Muscle layer of colon (tissue), 2 donors: ENCODE results near the gene CXCL1.

Source experiments
- H3K27ac ChIP-seq: one replicate; pipeline ENCODE4 v1.7.0; 2013; ENCODE audit warnings: low read depth, mild to moderate bottlenecking, low read length, moderate library complexity
- H3K27me3 ChIP-seq, 2 donors: one replicate each; pipeline ENCODE4 v1.7.0; 2013; ENCODE audit warnings: low read length in 2 of 2, mild to moderate bottlenecking in 2 of 2; ENCODE audit not compliant: insufficient read depth in 2 of 2, control insufficient read depth in 1 of 2
- H3K36me3 ChIP-seq: one replicate; pipeline ENCODE4 v1.7.0; 2013; ENCODE audit warnings: mild to moderate bottlenecking, low read length; ENCODE audit not compliant: insufficient read depth
- H3K4me1 ChIP-seq: one replicate; pipeline ENCODE4 v1.7.0; 2013; ENCODE audit warnings: mild to moderate bottlenecking, low read length; ENCODE audit not compliant: insufficient read depth
- H3K4me3 ChIP-seq, 2 donors: one replicate each; pipeline ENCODE4 v1.7.0; 2013; ENCODE audit warnings: low read length in 2 of 2, low read depth in 1 of 2, mild to moderate bottlenecking in 1 of 2, moderate library complexity in 1 of 2
- H3K9ac ChIP-seq: one replicate; pipeline ENCODE4 v1.7.0; 2013; ENCODE audit warnings: low read length
- H3K9me3 ChIP-seq: one replicate; pipeline ENCODE4 v1.7.0; 2013; ENCODE audit warnings: mild to moderate bottlenecking, low read length
- donor health status: abdominal sarcoma.
- donor health status: Adenocarcinoma of cecum.

Gene CXCL1

GRCh38 chr4:73902038-73902637, 32.9 kb downstream of the CXCL1 start:
- no peak overlapping the region for H3K27ac ChIP-seq

GRCh38 chr4:73902817-73903547, 33.8 kb downstream of the CXCL1 start:
- no peaks in the 10 kb centered on the region for H3K36me3 ChIP-seq
- no peak overlapping the region for H3K9ac ChIP-seq
- H3K27me3 ChIP-seq: no peaks in the 10 kb centered on the region
- H3K27ac ChIP-seq: no peak overlapping the region
- H3K4me3 ChIP-seq: no peak overlapping the region
- no peaks in the 10 kb centered on the region for H3K4me1 ChIP-seq
- no peaks in the 10 kb centered on the region for H3K9me3 ChIP-seq

More at GRCh38 chr4:73902038-73902637, 32.9 kb downstream of the CXCL1 start:
- no peaks in the 10 kb centered on the region for H3K36me3 ChIP-seq
- no peak overlapping the region for H3K4me3 ChIP-seq
- no peak overlapping the region for H3K9ac ChIP-seq
- no peaks in the 10 kb centered on the region for H3K4me1 ChIP-seq
- H3K27me3 ChIP-seq: no peaks in the 10 kb centered on the region
- H3K9me3 ChIP-seq: no peaks in the 10 kb centered on the region

- no peaks in the 10 kb centered on the region for H3K36me3 ChIP-seq
- no peak overlapping the region for H3K9ac ChIP-seq
- H3K4me1 ChIP-seq: no peaks in the 10 kb centered on the region
- H3K4me3 ChIP-seq: no peak overlapping the region
- no peaks in the 10 kb centered on the region for H3K9me3 ChIP-seq
- H3K27me3 ChIP-seq: no peaks in the 10 kb centered on the region
- H3K27ac ChIP-seq: no peak overlapping the region
Measured at GRCh38 chr4:73904491-73904890, 35.3 kb downstream of the CXCL1 start.

GRCh38 chr4:73908965-73909364, 39.8 kb downstream of the CXCL1 start:
- H3K9ac ChIP-seq: no peak overlapping the region
- H3K4me3 ChIP-seq: no peak overlapping the region
- H3K27me3 ChIP-seq: no peaks in the 10 kb centered on the region
- no peaks in the 10 kb centered on the region for H3K36me3 ChIP-seq
- no peaks in the 10 kb centered on the region for H3K9me3 ChIP-seq
- H3K4me1 ChIP-seq: peaks cover 7% of the 10 kb centered on the region
- no peak overlapping the region for H3K27ac ChIP-seq

GRCh38 chr4:73911746-73912145, 42.6 kb downstream of the CXCL1 start:
- Histone ChIP-seq H3K9ac (no peak overlapping the region), H3K36me3 (no peaks in the 10 kb centered on the region), H3K27me3 (no peaks in the 10 kb centered on the region), H3K4me3 (no peak overlapping the region), H3K27ac (no peak overlapping the region), H3K9me3 (no peaks in the 10 kb centered on the region), H3K4me1 (peaks cover 7% of the 10 kb centered on the region)

- Histone ChIP-seq H3K9ac (no peak overlapping the region), H3K9me3 (no peaks in the 10 kb centered on the region), H3K36me3 (no peaks in the 10 kb centered on the region), H3K4me1 (peaks cover 7% of the 10 kb centered on the region), H3K27me3 (no peaks in the 10 kb centered on the region), H3K27ac (no peak overlapping the region), H3K4me3 (no peak overlapping the region)
Measured at GRCh38 chr4:73912191-73912590, 43.0 kb downstream of the CXCL1 start.

GRCh38 chr4:73914071-73914470, 44.9 kb downstream of the CXCL1 start:
- Histone ChIP-seq H3K27ac (no peak overlapping the region), H3K9me3 (no peaks in the 10 kb centered on the region)

GRCh38 chr4:73916172-73916925, 47.2 kb downstream of the CXCL1 start:
- no peaks in the 10 kb centered on the region for H3K36me3 ChIP-seq
- no peak overlapping the region for H3K4me3 ChIP-seq
- no peaks in the 10 kb centered on the region for H3K27me3 ChIP-seq
- H3K9ac ChIP-seq: no peak overlapping the region
- peaks cover 20% of the 10 kb centered on the region for H3K4me1 ChIP-seq
- no peak overlapping the region for H3K27ac ChIP-seq
- H3K9me3 ChIP-seq: no peaks in the 10 kb centered on the region

More at GRCh38 chr4:73914071-73914470, 44.9 kb downstream of the CXCL1 start:
- Histone ChIP-seq H3K9ac (no peak overlapping the region), H3K4me1 (peaks cover 20% of the 10 kb centered on the region), H3K36me3 (no peaks in the 10 kb centered on the region), H3K4me3 (no peak overlapping the region), H3K27me3 (no peaks in the 10 kb centered on the region)

- no peaks in the 10 kb centered on the region for H3K27me3 ChIP-seq
Measured at GRCh38 chr4:73917081-73917501, 47.9 kb downstream of the CXCL1 start.

GRCh38 chr4:73918058-73918457, 48.9 kb downstream of the CXCL1 start:
- H3K36me3 ChIP-seq: no peaks in the 10 kb centered on the region
- no peak overlapping the region for H3K4me3 ChIP-seq
- peaks cover 13% of the 10 kb centered on the region for H3K4me1 ChIP-seq
- H3K27me3 ChIP-seq: no peaks in the 10 kb centered on the region
- no peaks in the 10 kb centered on the region for H3K9me3 ChIP-seq
- H3K27ac ChIP-seq: no peak overlapping the region
- H3K9ac ChIP-seq: no peak overlapping the region

More at GRCh38 chr4:73917081-73917501, 47.9 kb downstream of the CXCL1 start:
- Histone ChIP-seq H3K9me3 (no peaks in the 10 kb centered on the region), H3K4me1 (peaks cover 16% of the 10 kb centered on the region), H3K9ac (no peak overlapping the region), H3K36me3 (no peaks in the 10 kb centered on the region), H3K27ac (no peak overlapping the region), H3K4me3 (no peak overlapping the region)

GRCh38 chr4:73919691-73920090, 50.5 kb downstream of the CXCL1 start:
- H3K27ac ChIP-seq: no peak overlapping the region
- H3K9me3 ChIP-seq: no peaks in the 10 kb centered on the region
- H3K4me3 ChIP-seq: no peak overlapping the region
- no peak overlapping the region for H3K9ac ChIP-seq
- no peaks in the 10 kb centered on the region for H3K27me3 ChIP-seq
- no peaks in the 10 kb centered on the region for H3K36me3 ChIP-seq
- peaks cover 13% of the 10 kb centered on the region for H3K4me1 ChIP-seq
